ENCODE data around the gene RAB11B. TPM values are rescaled to one million over a fixed set of nuclear protein-coding genes. Genes with fewer than 3 reads are reported as not detected.
"Not testable (repeated sequence)": the region's sequence is repeated elsewhere in the genome, so short reads cannot be mapped to it uniquely, and the experiment has no call there.

RAB11B gene
- 100 to 1,000 TPM; 121 to 174 (median 130) TPM for polyA plus RNA-seq (ENCODE audit: insufficient read length in 4 of 4)

- peak; percentile 96 to 99 (median 99) for DNase-seq (ENCODE audit: low read depth in 4 of 4, low spot score in 3 of 4)
Observed at GRCh38 chr19:8389891-8390616, at the start of gene RAB11B. TSS of gene RAB11B (plus strand) at chr19:8390360. CDS start at chr19:8390417, 57 bp downstream.

- not testable (repeated sequence) for DNase-seq (ENCODE audit: low read depth in 4 of 4, low spot score in 3 of 4)
Observed at GRCh38 chr19:8341504-8341903, 48.7 kb upstream of the RAB11B start.

- no peak for DNase-seq (ENCODE audit: low read depth in 4 of 4, low spot score in 3 of 4)
Observed at GRCh38 chr19:8342316-8342683, 47.9 kb upstream of the RAB11B start.

- peak in 3 of 4 donors; percentile 80 to 86 (median 85) for DNase-seq (ENCODE audit: low read depth in 4 of 4, low spot score in 3 of 4)
Observed at GRCh38 chr19:8342684-8343482, 47.3 kb upstream of the RAB11B start, which contains the start of gene KANK3. TSS of gene KANK3 (minus strand) at chr19:8343262. CDS start at chr19:8337828, 5,434 bp downstream.

DNA sequence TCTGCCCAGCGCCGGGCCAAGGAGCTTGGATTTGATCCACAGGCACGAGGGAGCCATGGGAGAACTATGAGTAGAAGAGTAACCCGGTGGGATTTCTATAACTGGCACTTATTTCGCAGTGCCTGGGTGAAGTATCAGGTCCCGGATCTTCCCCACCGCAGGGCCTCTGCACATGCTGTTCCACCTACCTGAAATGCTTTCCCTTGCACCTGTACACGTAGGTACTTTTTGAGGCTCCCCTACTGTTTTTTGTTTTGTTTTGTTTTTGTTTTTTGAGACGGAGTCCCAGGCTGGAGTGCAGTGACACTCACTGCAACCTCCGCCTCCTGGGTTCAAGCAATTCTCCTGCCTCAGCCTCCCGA, 46.7 kb upstream of the RAB11B start:
- DNase-seq (ENCODE audit: low read depth in 4 of 4, low spot score in 3 of 4), result no peak

DNA sequence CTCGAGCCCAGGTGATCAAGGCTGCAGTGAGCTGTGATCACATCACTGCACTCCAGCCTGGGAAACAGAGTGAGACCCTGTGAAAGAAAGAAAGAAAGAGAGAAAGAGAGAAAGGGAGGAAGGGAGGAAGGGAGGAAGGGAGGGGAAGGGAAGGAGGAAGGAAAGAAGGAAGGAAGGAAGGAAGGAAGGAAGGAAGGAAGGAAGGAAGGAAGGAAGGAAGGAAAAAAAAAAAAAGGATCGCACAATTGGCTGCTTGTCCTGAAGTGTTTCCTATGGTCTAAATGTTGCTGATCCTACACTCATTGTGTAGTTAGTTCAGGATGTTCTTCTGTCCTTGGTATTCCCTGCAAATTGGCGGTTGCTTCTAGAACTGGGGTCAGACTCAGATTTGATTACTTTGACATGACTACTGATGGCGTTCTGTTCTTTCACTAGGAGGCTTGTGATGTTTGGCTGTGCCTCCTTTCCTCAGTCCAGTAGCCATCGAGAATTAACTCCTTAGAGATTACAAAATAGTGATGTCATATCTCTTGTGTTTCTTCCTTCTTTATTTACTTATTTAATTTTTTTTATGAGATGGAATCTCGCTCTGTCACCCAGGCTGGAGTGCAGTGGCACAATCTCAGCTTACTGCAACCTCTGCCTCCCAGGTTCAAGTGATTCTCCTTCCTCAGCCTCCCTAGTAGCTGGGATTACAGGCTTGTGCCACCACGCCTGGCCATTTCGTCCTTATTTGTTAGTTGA, 40.4 kb upstream of the RAB11B start:
- DNase-seq (ENCODE audit: low read depth in 4 of 4, low spot score in 3 of 4), result not testable (repeated sequence)

DNA sequence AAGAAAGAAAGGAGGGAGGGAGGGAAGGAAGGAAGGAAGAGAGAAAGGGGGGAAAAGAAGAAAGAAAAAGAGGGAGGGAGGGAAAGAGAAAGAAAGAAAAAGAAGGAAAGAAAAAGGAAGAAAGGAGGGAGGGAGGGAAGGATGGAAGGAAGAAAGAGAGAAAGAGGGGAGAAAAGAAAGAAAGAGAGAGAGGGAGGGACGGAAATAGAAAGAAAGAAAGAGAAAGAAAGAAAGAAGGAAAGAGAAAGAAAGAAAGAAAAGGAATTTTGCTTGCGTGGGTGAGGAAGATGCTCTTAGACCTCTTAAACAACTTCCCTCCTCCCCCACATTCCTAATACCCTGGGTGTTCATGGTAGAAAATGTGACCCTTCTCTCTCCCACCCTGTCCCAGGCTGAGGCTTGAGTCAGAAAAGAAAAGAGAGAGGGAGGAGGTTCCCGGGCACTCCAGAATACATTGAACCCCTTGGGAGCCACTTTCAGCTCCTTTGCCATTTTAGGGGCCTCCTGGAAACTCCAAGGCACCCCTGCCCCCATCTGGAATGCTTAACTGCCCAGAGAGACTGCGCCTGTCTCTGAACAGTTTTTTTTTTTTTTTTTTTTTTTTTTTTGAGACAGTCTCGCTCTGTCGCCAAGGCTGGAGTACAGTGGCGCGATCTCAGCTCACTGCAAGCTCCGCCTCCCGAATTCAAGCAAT, 37.9 kb upstream of the RAB11B start:
- DNase-seq (ENCODE audit: low read depth in 4 of 4, low spot score in 3 of 4), result peak in 1 of 4 donors; percentile 51

DNA sequence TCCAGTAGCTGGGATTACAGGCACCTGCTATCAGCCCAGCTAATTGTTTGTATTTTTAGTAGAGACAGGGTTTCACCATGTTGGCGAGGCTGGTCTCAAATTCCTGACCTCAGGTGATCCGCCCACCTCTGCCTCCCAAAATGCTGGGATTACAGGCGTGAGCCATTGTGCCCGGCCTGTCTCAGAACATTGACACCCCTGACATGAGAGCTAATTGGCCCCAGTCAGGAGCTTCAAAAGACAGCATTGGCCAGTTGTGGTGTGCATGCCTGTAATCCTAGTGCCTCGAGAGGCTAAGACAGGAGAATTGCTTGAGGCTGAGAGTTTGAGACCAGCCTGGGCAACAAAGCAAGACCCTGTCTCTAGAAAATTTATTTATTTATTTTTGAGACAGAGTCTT, 37.3 kb upstream of the RAB11B start:
- DNase-seq (ENCODE audit: low read depth in 4 of 4, low spot score in 3 of 4), result not testable (repeated sequence)

DNA sequence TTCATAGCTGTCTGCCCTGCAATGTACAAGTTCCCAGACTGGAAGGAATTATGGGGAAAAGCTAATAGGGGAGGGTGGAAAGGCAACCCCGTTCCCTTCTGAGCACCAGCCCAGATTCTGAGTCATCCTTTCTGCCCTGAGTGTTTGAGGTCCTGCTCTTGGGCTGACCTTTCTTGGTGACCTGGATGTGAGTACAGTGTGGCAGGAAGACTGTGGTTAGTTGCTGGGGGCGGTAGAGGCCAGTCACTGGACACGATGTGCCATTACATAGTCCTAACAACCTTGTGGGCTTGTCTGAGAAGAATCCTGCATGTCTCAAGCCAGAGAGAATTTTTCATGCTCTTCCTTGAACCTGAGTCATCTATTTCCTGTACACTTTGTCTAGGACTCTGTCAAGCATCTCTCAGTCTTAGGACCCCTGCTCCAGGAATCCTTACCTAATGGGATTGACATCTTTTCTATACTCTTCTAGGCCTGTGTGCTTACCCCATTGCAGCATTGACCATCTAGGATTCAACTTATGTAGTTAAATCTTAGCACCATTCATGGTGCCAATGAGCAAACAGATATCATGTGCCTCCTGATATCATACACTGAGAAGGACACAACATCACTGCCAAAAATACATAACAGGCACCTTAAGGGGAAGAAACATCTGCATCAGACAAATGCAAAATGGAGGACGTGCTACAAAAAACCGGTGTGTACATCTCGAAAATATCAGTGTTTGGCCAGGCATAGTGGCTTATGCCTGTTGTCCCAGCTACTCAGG, 34.3 kb upstream of the RAB11B start:
- no peak for DNase-seq (ENCODE audit: low read depth in 4 of 4, low spot score in 3 of 4)

- DNase-seq (ENCODE audit: low read depth in 4 of 4, low spot score in 3 of 4), result no peak
Observed at GRCh38 chr19:8357007-8357521, 33.1 kb upstream of the RAB11B start.

DNA sequence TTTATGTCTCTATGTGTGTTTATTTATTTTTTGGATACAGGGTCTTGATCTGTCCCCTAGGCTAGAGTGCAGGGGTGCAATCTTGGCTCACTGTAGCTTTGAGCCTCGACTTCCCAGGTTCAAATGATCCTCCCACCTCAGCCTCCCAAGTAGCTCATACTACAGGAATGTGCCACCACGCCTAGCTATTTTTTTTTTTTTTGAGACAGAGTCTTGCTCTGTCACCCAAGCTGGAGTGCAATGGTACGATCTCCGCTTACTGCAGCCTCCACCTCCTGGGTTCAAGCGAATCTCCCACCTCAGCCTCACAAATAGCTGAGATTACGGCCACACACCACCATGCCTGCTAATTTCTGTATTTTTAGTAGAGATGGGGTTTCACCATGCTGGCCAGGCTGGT, 31.2 kb upstream of the RAB11B start:
- DNase-seq (ENCODE audit: low read depth in 4 of 4, low spot score in 3 of 4), result no peak

- no peak for DNase-seq (ENCODE audit: low read depth in 4 of 4, low spot score in 3 of 4)
Observed at GRCh38 chr19:8360196-8360595, 30.0 kb upstream of the RAB11B start.

DNA sequence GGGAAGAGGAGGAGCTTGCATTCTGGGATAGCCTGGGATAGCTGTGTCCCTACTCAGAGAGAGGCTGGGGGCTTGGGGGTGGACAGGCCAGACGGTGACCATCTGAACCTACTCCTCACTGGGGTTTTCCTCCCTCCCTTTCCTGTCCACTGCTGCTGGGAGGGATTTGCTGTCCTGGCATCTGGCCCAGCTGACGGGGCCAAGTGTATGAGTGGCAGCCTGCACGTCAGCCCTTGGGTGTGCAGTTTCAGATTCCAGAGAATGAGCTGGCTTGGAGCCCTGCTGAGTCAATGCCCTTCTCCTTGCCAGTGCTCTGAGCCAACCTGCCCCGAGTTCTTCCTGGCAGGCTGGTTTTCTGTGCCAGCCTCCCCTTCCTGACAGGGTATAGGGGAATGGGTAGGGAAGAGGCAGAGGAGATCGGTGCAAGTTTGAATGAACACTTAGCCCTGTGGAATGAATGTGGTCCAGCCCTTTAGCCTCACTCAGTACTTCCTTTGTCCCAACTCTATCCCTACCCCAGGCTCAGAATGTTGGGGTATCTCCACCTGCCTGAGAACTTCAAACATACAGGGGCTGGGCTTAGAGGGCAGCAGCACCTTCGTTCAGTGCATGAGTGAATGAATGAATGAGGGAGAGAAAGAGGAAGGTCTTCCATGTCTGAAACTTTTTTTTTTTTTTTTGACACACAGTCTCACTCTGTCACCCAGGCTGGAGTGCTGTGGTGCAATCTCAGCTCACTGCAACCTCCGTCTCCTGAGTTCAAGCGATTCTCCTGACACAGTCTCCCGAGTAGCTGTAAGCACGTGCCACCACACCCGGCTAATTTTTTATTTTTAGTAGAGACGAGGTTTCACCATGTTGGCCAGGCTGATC, 28.0 kb upstream of the RAB11B start:
- DNase-seq (ENCODE audit: low read depth in 4 of 4, low spot score in 3 of 4), result peak in 1 of 4 donors; percentile 73

DNA sequence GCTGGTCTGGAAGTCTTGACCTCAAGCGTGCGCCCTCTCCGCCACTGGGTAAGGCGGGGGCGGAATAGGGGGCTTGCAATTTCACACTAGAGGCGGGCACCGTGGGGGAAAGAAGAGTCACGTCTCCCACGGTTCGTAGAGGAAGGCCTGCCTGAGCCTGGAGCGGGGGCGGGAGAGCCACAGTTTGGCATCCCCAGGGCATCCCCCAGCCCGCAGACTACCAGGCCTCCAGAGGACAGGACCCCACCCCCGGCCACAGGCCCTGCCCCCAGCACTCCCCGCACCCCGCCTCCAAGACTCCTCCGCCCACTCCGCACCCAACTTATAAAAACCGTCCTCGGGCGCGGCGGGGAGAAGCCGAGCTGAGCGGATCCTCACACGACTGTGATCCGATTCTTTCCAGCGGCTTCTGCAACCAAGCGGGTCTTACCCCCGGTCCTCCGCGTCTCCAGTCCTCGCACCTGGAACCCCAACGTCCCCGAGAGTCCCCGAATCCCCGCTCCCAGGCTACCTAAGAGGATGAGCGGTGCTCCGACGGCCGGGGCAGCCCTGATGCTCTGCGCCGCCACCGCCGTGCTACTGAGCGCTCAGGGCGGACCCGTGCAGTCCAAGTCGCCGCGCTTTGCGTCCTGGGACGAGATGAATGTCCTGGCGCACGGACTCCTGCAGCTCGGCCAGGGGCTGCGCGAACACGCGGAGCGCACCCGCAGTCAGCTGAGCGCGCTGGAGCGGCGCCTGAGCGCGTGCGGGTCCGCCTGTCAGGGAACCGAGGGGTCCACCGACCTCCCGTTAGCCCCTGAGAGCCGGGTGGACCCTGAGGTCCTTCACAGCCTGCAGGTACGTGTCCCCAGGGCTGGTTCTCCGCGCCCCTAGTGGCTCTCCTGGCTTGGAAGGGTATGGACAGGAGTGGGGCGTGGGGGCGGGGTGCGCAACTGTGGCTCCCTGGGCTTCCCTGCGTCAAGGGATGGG, 26.1 kb upstream of the RAB11B start, which contains the start of gene ANGPTL4:
TSS of gene ANGPTL4 (plus strand) at position 353 of the 969 bp plus-strand sequence. CDS start at position 520, 167 bp downstream.
- no peak for DNase-seq (ENCODE audit: low read depth in 4 of 4, low spot score in 3 of 4)

DNA sequence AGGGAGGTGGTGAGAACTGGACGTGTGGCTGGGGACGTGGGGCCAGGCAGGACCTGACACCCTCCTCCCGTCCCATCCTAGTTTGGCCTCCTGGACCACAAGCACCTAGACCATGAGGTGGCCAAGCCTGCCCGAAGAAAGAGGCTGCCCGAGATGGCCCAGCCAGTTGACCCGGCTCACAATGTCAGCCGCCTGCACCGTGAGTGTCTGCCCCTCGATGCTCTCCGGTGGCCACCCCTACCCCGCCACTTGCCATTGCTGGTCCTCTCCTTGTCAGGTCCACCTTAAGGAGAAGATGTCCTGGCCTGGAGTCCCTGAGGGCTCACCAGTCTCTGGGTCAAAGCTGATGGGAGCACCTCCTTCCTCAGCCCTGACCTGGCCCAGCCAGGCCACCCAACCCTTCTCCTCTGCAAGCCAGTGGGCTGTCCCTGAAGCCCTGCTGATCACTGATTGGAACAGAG, 24.0 kb upstream of the RAB11B start:
- DNase-seq (ENCODE audit: low read depth in 4 of 4, low spot score in 3 of 4), result no peak

DNA sequence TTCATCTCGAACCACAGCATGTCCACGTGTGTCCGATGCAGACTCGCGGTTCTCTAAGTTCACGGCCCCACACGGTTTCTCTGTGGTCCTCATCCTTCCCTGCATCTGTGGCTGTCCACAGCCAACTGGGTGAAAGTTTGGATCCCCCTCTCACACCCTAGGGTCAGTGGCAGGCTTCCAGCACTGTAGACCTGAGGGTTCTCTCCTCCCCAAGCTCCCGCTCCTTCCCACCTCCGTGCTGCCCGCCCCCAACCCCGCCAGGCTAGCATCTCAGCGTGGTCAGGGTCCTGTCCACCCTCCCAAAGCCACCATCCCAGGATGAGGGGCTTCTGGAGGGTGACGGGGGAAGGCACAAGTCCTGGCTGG, 23.2 kb upstream of the RAB11B start:
- DNase-seq (ENCODE audit: low read depth in 4 of 4, low spot score in 3 of 4), result no peak

GRCh38 chr19:8367327-8368001, 22.7 kb upstream of the RAB11B start:
- DNase-seq (ENCODE audit: low read depth in 4 of 4, low spot score in 3 of 4), result peak in 3 of 4 donors; percentile 82 to 92 (median 87)

Data from right renal pelvis (tissue), 4 donors.